Astrocyte of the spinal cord (primary cell): ENCODE results near the gene RTN1.

Experiments
- DNase-seq: peaks from one replicate; pipeline ENCODE4 v3.0.0; 2011; ENCODE audit warnings: low read depth, low spot score
- H3K4me3 ChIP-seq: 2 replicates; pipeline ENCODE4 v1.5.1; 2011; ENCODE audit warnings: low read depth, mild to moderate bottlenecking, low read length, moderate library complexity
- in situ Hi-C: cut with HindIII; loops from 2 replicates; pipeline ENCODE4 v1.10.0; 2017; ENCODE audit warnings: low sequenced_read_pairs
- TF ChIP-seq, protein P1 (sequence below): IDR thresholded peaks from 2 replicates; pipeline ENCODE4 v1.5.1; 2012; ENCODE audit warnings: low read depth, mild to moderate bottlenecking, low read length, inconsistent platforms

RTN1 gene

DNA sequence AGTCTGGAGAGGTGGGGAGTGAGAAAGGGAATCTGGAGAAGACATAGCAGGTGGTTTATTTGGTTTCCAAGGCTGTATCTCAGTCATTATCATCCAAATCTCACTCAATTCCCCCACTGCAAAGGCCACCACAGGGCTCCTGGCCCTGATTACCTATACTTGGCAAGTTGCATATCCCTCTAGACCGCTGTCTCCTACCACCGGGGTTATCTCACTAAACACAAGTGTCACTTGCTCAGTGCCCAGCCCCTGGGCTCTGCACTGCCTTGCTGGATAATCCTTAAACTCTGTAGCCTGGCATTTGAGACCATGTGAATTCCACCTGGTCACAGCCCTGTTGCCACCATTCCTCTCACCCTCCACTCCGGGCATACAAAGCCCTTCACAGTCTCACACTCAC is 119.0 kb downstream of the RTN1 start:
- H3K4me3 ChIP-seq = no peak overlapping the region
- in situ Hi-C loops = no loop called here
- no peak for DNase-seq
- TF ChIP-seq, protein P1, sequence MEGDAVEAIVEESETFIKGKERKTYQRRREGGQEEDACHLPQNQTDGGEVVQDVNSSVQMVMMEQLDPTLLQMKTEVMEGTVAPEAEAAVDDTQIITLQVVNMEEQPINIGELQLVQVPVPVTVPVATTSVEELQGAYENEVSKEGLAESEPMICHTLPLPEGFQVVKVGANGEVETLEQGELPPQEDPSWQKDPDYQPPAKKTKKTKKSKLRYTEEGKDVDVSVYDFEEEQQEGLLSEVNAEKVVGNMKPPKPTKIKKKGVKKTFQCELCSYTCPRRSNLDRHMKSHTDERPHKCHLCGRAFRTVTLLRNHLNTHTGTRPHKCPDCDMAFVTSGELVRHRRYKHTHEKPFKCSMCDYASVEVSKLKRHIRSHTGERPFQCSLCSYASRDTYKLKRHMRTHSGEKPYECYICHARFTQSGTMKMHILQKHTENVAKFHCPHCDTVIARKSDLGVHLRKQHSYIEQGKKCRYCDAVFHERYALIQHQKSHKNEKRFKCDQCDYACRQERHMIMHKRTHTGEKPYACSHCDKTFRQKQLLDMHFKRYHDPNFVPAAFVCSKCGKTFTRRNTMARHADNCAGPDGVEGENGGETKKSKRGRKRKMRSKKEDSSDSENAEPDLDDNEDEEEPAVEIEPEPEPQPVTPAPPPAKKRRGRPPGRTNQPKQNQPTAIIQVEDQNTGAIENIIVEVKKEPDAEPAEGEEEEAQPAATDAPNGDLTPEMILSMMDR = no peak

DNA sequence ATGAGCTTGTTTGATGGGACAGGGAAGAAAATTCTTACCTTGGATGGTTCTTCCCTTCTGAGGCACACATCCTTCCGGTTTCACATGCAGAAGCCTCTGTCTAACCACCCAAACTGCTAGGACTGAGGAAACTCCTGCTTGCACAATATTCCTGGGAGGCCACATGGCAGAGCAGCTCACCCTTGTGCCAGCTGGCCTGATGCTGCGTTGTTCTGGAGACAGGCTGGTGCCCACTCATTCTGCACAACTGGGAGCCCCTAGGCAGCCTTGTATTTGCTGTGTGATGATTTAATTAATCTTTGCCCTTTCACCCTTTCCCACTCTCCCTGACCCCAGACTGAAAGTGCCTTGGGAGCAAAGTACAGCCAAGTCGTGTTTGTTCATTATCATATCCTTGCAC is 130.8 kb downstream of the RTN1 start:
- in situ Hi-C loops = no loop called here
- DNase-seq = no peak
- TF ChIP-seq, protein P1 = no peak
- no peak overlapping the region for H3K4me3 ChIP-seq

DNA sequence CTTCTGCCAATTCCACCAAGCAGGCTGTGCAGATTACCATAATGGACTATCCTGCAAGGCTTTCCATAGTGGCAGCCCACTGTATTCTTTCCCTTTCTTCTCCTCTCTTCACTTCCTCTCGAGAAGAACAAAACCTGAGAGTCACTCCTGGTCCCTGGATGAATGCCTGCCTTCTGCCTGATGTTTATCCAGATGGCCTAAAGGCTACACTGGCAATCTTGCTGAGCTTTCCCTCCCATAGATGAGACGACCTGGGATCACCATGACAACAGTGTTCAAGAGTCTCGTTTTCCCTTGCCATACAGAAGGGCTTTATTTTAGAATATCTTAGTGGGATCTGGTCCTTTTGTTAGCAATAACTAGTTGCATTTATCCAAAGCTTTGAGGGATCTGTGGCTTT is 142.3 kb downstream of the RTN1 start:
- TF ChIP-seq, protein P1 = no peak
- no peak overlapping the region for H3K4me3 ChIP-seq
- in situ Hi-C loops = no loop called here
- DNase-seq = no peak

DNA sequence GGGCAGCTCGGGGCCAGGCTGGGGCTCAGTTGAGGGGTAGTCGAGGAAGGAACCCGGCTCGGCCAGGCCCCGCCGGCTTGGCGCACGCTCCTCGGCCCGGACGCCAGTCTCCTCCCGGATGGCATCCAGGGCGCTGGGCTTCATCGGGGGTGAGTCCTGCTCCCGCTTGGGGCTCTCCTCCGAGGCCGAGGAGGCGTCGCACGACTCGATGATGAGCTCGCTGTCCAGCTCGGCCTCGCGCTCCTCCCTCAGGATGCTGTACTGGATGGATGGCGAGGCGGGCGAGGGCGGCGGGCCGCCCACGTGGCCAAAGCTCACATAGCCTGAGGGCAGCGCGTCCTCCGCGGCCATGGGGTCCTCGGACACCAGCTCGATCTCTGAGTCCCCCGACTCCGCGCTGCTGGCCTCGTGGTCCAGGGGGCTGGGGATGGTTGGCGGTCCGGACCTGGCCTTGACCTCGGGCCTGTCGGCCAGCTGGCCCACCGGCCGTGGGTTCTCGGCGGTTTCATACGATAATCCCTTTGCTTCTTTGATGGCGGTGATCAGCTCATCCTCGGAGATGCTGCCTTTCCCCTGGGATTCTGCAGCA is 143.4 kb downstream of the RTN1 start:
- in situ Hi-C loops = no loop called here
- DNase-seq = no peak
- TF ChIP-seq, protein P1 = no peak
- H3K4me3 ChIP-seq = no peak overlapping the region

DNA sequence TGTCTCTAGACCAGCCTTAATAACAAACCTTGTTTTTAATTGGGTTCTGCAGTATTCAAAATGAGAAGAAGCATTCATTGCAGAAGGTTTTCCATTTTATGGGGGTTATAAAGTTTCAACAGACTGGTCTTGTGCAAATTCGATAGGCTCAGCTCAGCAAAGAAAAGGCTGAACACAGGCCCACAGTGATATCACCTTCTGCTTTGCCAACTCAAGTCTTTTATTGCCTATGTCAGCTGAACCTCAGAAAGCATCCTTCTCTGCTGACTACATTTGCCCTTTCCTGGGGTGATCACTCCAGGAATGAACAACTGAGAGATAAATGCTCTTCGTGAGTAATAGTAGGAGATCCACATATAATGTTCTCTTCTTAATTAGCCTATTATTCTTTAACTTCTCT is 159.5 kb downstream of the RTN1 start:
- in situ Hi-C loops = no loop called here
- no peak for DNase-seq
- TF ChIP-seq, protein P1 = no peak
- H3K4me3 ChIP-seq = no peak overlapping the region

DNA sequence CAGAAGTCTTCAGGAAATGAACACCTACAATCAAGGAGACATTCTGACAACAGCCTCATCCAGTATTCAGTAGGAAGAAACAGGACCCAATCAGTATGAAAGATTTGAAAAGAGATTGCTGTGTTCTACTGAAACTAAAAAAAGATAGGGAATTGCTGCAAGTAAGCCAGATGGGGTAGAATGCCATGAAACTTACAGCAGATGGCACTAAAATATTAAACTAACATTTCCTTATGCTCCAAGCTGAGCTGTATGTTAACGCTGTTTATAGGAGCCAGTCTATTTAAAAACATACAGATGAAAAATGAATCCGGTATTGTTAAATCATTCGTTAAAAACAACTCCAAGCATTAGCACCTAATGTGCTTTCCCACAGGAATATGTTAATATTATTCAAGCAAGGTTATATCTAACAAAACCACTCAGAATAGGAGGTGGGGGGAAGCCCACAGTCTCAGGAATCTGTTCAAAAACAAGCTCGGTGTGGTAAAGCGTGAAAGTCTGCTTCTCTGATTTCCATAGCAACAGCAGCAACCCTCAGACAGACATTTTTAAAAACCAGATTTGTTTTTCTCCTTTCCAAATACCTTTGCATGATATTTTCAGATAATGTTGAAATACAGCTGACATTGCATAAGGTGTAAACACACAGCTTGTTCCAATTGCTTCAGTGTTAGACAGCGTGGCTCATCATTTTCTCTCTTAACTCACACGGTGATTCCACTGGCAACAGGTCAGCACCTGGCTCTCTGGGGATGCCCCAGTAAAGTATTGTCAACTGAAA is 162.6 kb downstream of the RTN1 start:
- no peak overlapping the region for H3K4me3 ChIP-seq
- TF ChIP-seq, protein P1 = peak; percentile 15
- in situ Hi-C loops = no loop called here
- DNase-seq = peak; percentile 23
